Measurements from ENCODE around the gene CNR2.

Gene CNR2

GRCh38 chr1:23889074-23889473 is 24.1 kb downstream of the CNR2 start:
- DNase-seq (ENCODE audit: low read depth, low spot score): no peak
- H3K4me3 ChIP-seq (ENCODE audit: low read depth, low read length): no peak overlapping the region
- in situ Hi-C loops (cut with HindIII; ENCODE audit: low sequenced_read_pairs): no loop called here
- no peak for TF ChIP-seq CTCF (IDR thresholded peaks at IDR 0.05; ENCODE audit: low read depth, low read length)

GRCh38 chr1:23885222-23885621 is 27.9 kb downstream of the CNR2 start:
- no peak for DNase-seq (ENCODE audit: low read depth, low spot score)
- no peak for TF ChIP-seq CTCF (IDR thresholded peaks at IDR 0.05; ENCODE audit: low read depth, low read length)
- in situ Hi-C loops (cut with HindIII; ENCODE audit: low sequenced_read_pairs): no loop called here
- H3K4me3 ChIP-seq (ENCODE audit: low read depth, low read length): no peak overlapping the region

GRCh38 chr1:23882746-23883145 is 30.4 kb downstream of the CNR2 start:
- no peak overlapping the region for H3K4me3 ChIP-seq (ENCODE audit: low read depth, low read length)
- no peak for DNase-seq (ENCODE audit: low read depth, low spot score)
- TF ChIP-seq CTCF (IDR thresholded peaks at IDR 0.05; ENCODE audit: low read depth, low read length): no peak
- in situ Hi-C loops (cut with HindIII; ENCODE audit: low sequenced_read_pairs): no loop called here

GRCh38 chr1:23879809-23880208 is 33.4 kb downstream of the CNR2 start:
- no peak for TF ChIP-seq CTCF (IDR thresholded peaks at IDR 0.05; ENCODE audit: low read depth, low read length)
- DNase-seq (ENCODE audit: low read depth, low spot score): no peak
- no peak overlapping the region for H3K4me3 ChIP-seq (ENCODE audit: low read depth, low read length)
- in situ Hi-C loops (cut with HindIII; ENCODE audit: low sequenced_read_pairs): no loop called here

- DNase-seq (ENCODE audit: low read depth, low spot score): no peak
- in situ Hi-C loops (cut with HindIII; ENCODE audit: low sequenced_read_pairs): no loop called here
- no peak for TF ChIP-seq CTCF (IDR thresholded peaks at IDR 0.05; ENCODE audit: low read depth, low read length)
- no peak overlapping the region for H3K4me3 ChIP-seq (ENCODE audit: low read depth, low read length)
Observed at GRCh38 chr1:23878668-23879067, 34.5 kb downstream of the CNR2 start.

- DNase-seq (ENCODE audit: low read depth, low spot score): no peak
- in situ Hi-C loops (cut with HindIII; ENCODE audit: low sequenced_read_pairs): no loop called here
Observed at GRCh38 chr1:23875382-23875781, 37.8 kb downstream of the CNR2 start.

More at GRCh38 chr1:23875382-23875781, 37.8 kb downstream of the CNR2 start:
- TF ChIP-seq CTCF (IDR thresholded peaks at IDR 0.05; ENCODE audit: low read depth, low read length): no peak
- H3K4me3 ChIP-seq (ENCODE audit: low read depth, low read length): no peak overlapping the region
